Fibroblast of lung (primary cell): ENCODE data around the gene ALPP.

ENCODE experiments used
- EZH2 ChIP-seq: IDR thresholded peaks from 2 replicates; pipeline ENCODE4 v1.5.1; 2012; ENCODE audit warnings: low read length, control low read depth, mild to moderate bottlenecking; ENCODE audit errors: missing control alignments
- TF ChIP-seq, protein P1 (sequence below), 2 donors: IDR thresholded peaks in 1 of 2; conservative IDR thresholded peaks in 1 of 2; 1 replicate in 1 of 2; 2 replicates in 1 of 2; pipeline ENCODE4 v1.5.1; 2011 to 2012; ENCODE audit warnings: low read length in 2 of 2, control low read depth in 1 of 2, inconsistent platforms in 1 of 2, low read depth in 1 of 2, mild to moderate bottlenecking in 1 of 2

DNA sequence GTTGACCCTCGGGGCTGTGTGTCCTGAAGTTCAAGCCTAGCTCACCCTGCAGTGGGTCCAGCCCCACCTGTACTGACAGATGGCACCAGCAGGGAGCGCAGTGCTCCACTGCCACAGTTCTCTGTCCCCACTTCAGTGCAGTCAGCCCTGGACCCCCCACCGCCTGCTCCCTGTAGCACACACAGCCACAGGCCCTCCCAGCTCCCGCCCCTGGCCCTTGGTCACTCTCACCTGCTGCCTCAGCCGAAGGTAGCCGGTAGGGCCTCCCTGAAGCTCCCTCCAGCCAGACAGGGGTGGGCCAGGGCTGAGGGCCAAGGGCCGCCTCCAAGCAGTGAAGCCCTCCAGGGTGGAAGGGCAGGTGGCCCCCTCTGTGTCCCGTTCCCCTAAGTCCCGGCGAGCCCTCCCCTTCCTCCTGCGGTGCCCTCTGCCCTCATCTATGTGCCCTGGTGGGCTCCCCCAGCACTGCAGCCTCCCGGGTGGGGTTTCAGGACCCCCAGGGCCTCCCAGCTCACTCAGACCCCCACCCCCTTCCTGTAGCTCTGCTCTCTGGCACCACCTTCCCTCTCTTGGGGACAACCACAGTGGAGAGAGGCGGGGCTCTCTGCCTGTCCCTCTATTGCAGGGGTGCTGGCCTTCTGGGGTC is 10.8 kb upstream of the ALPP start:
- TF ChIP-seq, protein P1, sequence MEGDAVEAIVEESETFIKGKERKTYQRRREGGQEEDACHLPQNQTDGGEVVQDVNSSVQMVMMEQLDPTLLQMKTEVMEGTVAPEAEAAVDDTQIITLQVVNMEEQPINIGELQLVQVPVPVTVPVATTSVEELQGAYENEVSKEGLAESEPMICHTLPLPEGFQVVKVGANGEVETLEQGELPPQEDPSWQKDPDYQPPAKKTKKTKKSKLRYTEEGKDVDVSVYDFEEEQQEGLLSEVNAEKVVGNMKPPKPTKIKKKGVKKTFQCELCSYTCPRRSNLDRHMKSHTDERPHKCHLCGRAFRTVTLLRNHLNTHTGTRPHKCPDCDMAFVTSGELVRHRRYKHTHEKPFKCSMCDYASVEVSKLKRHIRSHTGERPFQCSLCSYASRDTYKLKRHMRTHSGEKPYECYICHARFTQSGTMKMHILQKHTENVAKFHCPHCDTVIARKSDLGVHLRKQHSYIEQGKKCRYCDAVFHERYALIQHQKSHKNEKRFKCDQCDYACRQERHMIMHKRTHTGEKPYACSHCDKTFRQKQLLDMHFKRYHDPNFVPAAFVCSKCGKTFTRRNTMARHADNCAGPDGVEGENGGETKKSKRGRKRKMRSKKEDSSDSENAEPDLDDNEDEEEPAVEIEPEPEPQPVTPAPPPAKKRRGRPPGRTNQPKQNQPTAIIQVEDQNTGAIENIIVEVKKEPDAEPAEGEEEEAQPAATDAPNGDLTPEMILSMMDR (conservative IDR thresholded peaks at IDR 0.05 in 1 of 2, IDR thresholded peaks at IDR 0.05 in 1 of 2; ENCODE audit: low read depth in 1 of 2, low read length in 2 of 2), result no peak
- TF ChIP-seq EZH2, result no peak
